HG03460 (cell line): ENCODE measurements around the gene MED9.

Experiments used
- ATAC-seq: cut with Tn5 transposase; IDR thresholded peaks from one replicate; pipeline ENCODE4 v1.9.1; 2021; ENCODE audit not compliant: unreplicated experiment

Gene MED9

GRCh38 chr17:17503566-17504130 is 26.8 kb downstream of the MED9 start:
- no peak for ATAC-seq

- no peak for ATAC-seq
Observed at GRCh38 chr17:17504341-17505140, 27.7 kb downstream of the MED9 start.

GRCh38 chr17:17505151-17505550 is 28.4 kb downstream of the MED9 start:
- ATAC-seq = no peak

- no peak for ATAC-seq
Observed at GRCh38 chr17:17505610-17506171, 28.9 kb downstream of the MED9 start.

- no peak for ATAC-seq
Observed at GRCh38 chr17:17506181-17506741, 29.5 kb downstream of the MED9 start.

- no peak for ATAC-seq
Observed at GRCh38 chr17:17506893-17507464, 30.2 kb downstream of the MED9 start.

GRCh38 chr17:17507465-17508011 is 30.7 kb downstream of the MED9 start:
- no peak for ATAC-seq

- ATAC-seq = no peak
Observed at GRCh38 chr17:17508019-17508535, 31.3 kb downstream of the MED9 start.

- ATAC-seq = no peak
Observed at GRCh38 chr17:17508646-17509591, 32.1 kb downstream of the MED9 start.

GRCh38 chr17:17509601-17510425 is 33.0 kb downstream of the MED9 start:
- no peak for ATAC-seq

GRCh38 chr17:17510456-17511292 is 33.9 kb downstream of the MED9 start:
- ATAC-seq = no peak

GRCh38 chr17:17511293-17511741 is 34.5 kb downstream of the MED9 start:
- ATAC-seq = no peak

GRCh38 chr17:17511881-17512858 is 35.4 kb downstream of the MED9 start:
- ATAC-seq = no peak

- ATAC-seq = no peak
Observed at GRCh38 chr17:17512866-17513265, 36.1 kb downstream of the MED9 start.

- no peak for ATAC-seq
Observed at GRCh38 chr17:17513626-17514025, 36.8 kb downstream of the MED9 start.

- no peak for ATAC-seq
Observed at GRCh38 chr17:17514361-17514992, 37.7 kb downstream of the MED9 start.
